ENCODE data around the gene FRZB.
"Not testable (repeated sequence)": the region's sequence is repeated elsewhere in the genome, so short reads cannot be mapped to it uniquely, and the experiment has no call there.

FRZB gene

DNA sequence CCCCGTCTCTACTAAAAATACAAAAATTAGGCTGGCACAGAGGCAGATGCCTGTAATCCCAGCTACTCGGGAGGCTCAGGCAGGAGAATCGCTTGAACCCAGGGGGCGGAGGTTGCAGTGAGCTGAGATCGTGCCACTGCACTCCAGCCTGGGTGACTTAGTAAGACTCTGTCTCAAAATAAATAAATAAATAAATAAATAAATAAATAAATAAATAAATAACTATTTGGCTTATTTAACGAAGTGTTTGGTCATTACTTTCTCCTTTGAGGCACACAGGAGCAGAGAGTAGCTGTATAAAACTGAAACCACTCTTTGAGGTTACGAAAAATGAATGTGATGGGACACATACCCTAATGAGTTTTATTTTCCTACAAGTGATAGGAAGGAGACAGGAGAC, 26.6 kb upstream of the FRZB start:
- in situ Hi-C loops (cut with HindIII; ENCODE audit: low pct_ligation_motif_present, low pct_unique_long_range_greater_than_20kb, low sequenced_read_pairs); DNase-seq: not testable (repeated sequence)

DNA sequence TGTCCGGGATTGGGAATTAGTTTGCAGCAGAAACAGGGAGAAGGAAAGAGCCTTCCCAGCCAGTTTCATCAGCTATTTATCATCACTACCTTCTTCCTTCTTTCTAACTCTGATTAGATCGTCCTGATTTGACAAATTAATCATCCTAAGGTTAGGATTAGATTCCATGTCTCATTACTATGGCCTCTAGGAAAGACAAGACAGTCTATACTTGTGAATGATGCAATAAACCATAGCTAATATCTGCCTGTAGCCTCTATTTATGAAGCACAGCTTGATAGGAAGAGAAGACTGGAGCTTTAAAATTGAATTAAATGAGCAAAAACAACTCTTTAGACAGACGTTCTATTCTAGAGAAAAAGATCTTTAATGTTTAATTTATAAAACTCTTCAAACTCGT, 25.2 kb upstream of the FRZB start:
- in situ Hi-C loops (cut with HindIII; ENCODE audit: low pct_ligation_motif_present, low pct_unique_long_range_greater_than_20kb, low sequenced_read_pairs), result no loop called here
- no peak for DNase-seq

DNA sequence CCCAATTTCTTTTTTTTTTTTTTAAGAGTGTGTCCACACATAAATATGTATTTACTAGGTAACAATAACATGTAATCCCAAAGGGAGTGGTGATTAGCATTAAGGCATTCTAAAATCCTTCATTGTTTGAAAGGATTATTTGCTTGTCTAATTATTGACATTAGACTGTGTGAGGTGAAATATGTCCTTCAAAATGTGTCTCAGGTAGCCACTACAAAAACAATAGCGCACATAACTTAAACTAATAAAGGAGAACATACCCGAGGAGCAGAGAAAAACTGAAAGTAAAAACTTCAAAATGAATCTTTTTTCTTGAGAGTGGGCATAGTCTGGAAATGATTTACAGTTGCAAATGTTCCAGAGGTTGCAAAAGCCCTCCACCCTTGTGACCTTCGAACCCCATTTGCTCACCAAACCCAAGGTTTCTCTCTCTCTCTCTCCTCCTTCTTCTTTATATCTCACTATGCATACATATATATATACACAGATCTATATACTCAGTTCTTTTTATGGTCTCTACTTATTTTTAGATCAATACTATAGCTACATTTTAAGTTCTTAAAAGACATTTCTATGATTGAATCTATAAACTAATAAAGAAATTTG, 24.4 kb upstream of the FRZB start:
- in situ Hi-C loops (cut with HindIII; ENCODE audit: low pct_ligation_motif_present, low pct_unique_long_range_greater_than_20kb, low sequenced_read_pairs), result no loop called here
- DNase-seq, result no peak

DNA sequence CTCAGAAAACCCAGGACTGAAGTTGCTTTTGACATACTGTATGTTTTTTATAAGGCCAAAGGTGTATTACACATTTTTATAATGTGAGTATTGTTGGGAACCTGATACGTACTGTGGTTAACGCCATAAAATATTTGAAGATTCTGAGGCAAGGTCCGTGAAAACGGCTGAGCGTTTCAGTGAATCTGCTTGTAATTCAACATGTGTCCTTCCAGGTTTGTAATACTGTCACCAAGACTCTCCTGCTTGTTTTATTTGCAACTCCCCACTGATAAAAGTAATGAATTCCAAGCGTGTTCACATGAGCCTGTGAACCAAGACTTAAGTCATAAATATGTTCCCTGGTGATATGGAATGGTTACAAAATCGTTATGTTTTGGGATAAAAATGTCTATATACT, 23.9 kb upstream of the FRZB start:
- in situ Hi-C loops (cut with HindIII; ENCODE audit: low pct_ligation_motif_present, low pct_unique_long_range_greater_than_20kb, low sequenced_read_pairs), result no loop called here
- no peak for DNase-seq

DNA sequence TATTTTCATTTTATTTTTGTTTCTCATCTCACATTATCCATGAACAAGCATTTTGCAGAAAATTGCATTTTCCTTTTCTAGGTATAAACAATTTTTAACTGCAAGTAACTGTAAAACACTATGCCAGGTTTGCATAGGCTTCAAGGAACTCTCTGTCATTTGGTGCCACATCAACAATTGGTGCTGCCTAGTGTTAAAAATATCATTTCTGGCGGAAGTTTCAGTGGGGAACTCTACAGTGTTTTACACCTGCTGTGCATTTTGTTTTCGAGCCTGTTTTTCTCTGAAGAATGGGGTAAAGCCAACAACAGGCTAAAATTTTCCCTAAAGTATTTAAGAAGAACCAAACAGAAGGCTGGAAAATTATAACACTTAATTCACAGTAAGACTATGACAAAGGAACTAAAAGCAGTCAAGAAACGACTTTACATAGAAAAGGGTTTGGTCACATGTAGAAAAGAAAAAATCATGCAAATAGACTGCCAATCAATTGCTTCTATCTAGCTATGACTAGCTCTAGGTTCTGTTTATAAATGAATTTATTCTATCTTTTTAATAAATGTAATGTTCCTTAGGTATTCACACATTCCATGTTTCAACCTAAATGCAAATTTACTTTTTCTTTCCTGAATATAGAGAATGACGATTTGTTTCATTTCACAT, 21.4 kb upstream of the FRZB start:
- in situ Hi-C loops (cut with HindIII; ENCODE audit: low pct_ligation_motif_present, low pct_unique_long_range_greater_than_20kb, low sequenced_read_pairs), result no loop called here
- no peak for DNase-seq

DNA sequence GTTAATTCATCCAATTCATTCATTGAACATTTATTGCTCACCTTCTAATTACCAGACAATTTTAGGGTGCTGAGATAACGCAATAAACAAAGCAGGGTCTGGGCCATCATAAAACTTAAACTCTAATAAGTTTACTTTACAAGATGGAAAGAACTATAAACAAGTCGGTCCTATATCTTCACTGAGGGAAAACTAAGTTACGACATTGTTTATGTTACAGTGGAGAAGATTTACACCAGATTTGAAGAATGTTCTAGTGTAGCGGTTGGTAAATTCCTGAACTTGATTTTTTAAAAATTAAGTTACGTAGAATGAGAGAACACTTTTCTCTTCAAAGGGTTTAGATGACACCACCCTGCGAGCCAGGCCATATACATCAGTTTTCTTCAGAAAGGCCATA, 20.7 kb upstream of the FRZB start:
- no peak for DNase-seq
- in situ Hi-C loops (cut with HindIII; ENCODE audit: low pct_ligation_motif_present, low pct_unique_long_range_greater_than_20kb, low sequenced_read_pairs), result no loop called here

DNA sequence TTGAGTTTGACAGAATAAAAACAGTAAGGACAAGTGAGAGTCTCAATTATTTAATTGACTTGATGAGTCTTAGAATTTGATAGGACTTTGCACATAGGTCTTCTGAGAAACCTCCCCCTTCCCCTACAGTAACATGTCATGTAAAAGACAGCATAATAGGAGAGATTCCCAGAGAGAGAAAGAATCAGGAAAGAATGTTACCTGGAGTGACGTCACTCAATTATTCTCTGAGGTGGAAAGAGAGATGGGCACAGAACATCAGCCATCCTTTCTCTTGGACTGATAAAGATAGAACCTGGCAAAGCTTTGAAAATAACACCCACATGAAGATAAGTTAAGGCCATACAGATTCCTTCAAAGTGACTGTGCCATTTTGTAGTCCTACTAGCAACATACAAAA, 19.3 kb upstream of the FRZB start:
- no peak for DNase-seq

DNA sequence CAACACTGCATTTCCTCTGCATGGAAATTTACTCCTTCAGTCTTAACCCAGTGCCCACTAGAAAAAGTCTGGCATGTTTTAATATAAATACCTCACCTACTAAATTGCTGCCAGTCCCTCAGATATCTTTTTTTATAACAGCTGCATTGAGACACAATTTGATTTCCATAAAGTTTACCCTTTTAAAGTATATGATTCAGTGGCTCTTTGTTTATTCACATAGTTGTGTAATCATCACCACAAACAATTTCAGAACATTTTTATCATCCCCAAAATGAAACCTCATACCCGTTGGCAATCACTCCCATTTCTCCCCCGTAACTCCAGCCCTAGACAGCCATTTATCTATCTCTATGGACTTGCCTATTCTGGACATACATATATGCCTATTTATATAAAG, 17.0 kb upstream of the FRZB start:
- DNase-seq, result no peak
- in situ Hi-C loops (cut with HindIII; ENCODE audit: low pct_ligation_motif_present, low pct_unique_long_range_greater_than_20kb, low sequenced_read_pairs), result no loop called here

More for the DNA sequence above, 19.3 kb upstream of the FRZB start:
- in situ Hi-C loops (cut with HindIII; ENCODE audit: low pct_ligation_motif_present, low pct_unique_long_range_greater_than_20kb, low sequenced_read_pairs), result no loop called here

DNA sequence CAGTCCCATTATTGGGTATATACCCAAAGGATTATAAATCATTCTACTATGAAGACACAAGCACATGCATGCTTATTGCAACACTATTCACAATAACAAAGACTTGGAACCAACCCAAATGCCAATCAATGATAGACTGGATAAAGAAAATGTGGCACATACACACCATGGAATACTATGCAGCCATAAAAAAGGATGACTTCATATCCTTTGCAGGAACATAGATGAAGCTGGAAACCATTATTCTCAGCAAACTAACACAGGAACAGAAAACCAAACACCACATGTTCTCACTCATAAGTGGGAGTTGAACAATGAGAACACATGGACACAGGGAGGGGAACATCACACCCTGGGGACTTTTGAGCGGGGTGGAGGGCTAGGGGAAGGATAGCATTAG, 13.7 kb upstream of the FRZB start:
- in situ Hi-C loops (cut with HindIII; ENCODE audit: low pct_ligation_motif_present, low pct_unique_long_range_greater_than_20kb, low sequenced_read_pairs), result not testable (repeated sequence)

DNA sequence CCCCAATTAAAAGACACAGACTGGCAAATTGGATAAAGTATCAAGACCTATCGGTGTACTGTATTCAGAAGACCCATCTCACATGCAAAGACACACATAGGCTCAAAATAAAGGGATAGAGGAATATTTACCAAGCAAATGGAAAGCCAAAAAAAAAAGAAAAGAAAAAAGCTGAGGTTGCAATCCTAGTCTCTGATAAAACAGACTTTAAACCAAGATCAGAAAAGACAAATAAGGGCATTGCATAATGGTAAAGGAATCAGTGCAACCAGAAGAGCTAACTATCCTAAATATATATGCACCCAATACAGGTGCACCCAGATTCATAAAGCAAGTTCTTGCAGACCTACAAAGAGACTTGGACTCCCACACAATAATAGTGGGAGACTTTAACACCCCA, 10.2 kb upstream of the FRZB start:
- DNase-seq; in situ Hi-C loops (cut with HindIII; ENCODE audit: low pct_ligation_motif_present, low pct_unique_long_range_greater_than_20kb, low sequenced_read_pairs): not testable (repeated sequence)

More for the DNA sequence above, 13.7 kb upstream of the FRZB start:
- DNase-seq, result not testable (repeated sequence)

DNA sequence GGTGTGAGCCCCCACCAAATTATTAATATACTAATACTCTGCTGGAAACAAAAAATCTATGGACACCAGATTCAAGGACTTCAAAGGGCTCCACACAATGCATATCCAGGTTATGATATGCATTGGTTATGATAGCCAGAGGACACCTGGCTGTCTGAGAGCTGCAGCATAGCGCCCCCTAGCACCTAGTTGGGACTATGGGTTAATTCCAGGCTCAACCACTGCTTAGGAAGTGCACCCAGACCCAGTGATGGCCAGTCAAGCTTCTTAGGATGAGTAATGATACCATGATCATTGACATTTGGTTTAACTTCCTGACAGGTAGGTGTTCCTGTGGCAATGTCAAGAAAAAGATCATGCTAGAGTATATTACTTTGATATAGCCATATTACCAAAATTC, 3.8 kb upstream of the FRZB start:
- in situ Hi-C loops (cut with HindIII; ENCODE audit: low pct_ligation_motif_present, low pct_unique_long_range_greater_than_20kb, low sequenced_read_pairs), result no loop called here
- DNase-seq, result peak; percentile 61

DNA sequence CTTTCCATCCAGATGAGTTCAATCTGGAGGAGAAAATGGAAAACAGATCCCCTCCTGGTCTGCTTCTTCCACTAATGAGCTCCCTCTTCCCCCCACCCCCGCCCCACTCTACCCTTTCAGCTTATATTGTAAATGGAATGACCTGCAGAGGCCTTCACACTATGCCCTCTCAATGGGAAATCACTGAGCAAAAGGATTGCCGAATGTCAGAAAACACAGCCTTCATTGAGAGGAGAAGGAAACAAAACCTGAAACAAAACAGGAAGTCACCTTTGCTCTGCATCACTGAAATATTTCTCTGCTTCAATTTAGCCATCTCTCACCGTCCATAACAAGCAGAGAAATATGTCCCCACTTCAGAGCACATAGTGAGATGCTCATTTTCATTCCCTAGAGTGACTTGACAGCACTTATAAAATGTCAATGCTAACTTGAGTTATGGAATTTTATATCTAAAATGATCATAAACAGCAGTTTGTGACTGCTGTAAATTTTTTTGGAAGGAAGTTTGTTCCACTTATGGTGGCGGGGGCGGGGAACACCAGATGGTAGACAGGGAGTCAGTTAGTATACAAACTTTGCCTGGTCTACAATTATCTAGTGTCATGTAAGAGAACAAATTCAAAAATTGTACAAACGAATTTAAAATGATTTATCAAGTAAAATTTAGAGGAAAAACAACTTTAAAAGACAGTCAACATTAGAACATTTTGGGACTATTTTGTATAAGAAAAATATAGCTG, 1.8 kb upstream of the FRZB start:
- in situ Hi-C loops (cut with HindIII; ENCODE audit: low pct_ligation_motif_present, low pct_unique_long_range_greater_than_20kb, low sequenced_read_pairs), result no loop called here
- no peak for DNase-seq

DNA sequence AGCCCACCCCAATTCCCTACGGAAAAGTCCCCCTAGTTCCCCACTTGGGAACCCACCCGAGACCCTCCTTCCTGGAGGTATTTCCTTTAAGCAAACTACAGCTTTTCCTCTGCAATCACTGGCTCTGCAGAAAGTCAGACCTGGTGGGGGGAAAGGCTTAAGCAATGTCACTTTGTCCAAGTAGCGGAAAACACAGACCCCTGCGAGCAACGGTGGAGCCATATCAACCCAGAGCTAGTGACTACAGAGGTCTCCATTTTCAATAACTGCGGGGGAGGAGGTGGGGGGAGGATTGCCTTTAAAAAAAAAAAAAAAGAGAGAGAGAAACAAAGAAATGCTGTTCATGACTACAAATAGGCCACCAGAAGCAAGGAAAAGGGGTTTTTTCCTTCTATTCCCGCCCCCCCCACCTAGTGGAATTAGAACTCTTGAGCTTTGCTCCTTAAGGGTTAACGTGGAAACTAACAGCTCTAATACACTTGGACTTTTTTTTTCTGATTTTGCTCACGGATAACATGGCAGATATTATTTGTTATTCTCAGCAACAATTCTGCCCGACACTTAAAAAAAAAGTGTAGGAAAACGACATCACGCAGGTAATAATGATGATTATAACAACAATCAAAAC, 1.1 kb upstream of the FRZB start:
- in situ Hi-C loops (cut with HindIII; ENCODE audit: low pct_ligation_motif_present, low pct_unique_long_range_greater_than_20kb, low sequenced_read_pairs), result no loop called here

DNA sequence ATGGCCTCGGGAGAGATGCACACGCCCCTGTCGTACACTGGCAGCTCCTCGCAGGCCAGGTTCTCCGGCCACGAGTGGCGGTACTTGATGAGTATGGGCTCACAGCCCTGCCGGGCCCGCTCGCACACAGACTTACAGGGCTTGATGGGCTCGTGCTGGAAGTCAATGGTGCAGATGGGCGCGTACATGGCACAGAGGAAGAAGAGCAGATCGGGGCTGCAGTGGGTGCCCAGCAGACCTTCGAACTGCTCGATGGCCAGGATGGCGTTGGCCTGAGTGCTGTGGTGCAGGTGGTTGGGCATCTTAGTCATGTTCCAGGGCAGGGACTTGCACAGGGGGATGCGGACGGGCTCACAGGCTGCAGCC, 359 bp downstream of the FRZB start:
- no peak for DNase-seq
- in situ Hi-C loops (cut with HindIII; ENCODE audit: low pct_ligation_motif_present, low pct_unique_long_range_greater_than_20kb, low sequenced_read_pairs), result no loop called here

More for the DNA sequence above, 1.1 kb upstream of the FRZB start:
- no peak for DNase-seq

DNA sequence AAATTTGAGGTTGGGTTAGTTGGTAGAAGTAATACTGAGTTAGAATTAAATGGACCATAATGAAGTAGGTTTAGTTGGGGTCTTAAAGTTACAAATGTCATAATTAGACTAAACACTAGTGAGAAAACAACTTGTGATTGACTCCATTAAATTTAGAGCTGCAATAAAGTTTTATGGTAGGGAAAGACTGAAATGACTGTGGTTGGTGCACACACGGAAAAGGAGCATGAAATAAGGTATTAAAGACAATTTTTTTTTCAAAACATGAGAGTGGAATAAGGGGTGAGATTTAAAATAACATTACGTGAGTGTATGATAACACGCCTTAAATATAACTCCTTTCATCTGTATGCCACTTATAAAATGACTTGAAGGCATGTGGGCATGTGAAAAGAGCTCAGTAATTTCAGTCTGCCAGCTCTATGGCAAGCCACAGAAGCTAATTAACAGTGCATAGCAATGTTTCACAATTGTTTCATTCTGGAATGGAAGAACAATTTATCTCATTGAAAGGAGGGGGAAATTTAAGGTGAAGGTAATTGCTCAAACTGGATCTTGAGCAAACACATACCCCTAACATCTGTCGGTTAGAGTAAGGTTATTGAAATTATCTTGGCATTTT, 1.4 kb downstream of the FRZB start:
- no peak for DNase-seq
- in situ Hi-C loops (cut with HindIII; ENCODE audit: low pct_ligation_motif_present, low pct_unique_long_range_greater_than_20kb, low sequenced_read_pairs), result no loop called here

DNA sequence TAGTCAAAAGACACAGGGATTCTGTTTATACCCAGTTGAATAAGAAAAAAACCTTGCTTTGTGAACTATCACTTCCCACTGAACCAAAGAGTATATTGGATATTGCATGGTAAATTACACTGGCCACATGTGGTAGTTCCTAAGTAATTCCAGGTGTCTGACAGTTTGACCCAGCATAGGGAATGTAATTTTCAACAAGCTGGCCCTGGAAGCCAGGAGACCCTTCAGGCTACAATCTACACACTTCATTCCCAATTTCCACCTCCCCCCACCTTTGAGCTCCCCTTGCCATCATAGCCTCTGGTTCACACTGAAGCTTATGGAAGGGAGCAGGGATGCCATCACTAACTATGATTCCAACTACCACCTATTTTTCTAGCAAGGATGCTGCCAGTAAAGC, 2.8 kb downstream of the FRZB start:
- no peak for DNase-seq

DNA sequence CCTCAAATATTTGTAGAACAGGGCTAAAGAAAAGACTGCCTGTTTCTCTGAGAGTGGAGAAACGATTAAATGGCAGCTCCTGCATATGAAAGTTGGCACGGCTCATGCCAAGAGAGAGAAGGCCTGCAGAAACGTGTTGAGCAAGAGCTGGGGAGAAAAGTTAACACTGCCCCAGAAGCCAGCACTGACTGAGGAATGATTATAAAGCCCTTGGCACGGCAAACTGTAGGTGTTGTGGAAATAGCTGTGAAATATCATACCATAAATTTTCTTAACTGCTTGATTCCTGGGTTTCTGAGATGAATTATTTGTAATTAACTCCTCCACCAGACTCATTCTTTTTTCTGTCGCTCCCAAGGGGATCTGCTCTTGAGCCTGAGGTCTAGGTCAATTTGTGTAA, 4.3 kb downstream of the FRZB start:
- DNase-seq, result no peak
- in situ Hi-C loops (cut with HindIII; ENCODE audit: low pct_ligation_motif_present, low pct_unique_long_range_greater_than_20kb, low sequenced_read_pairs), result no loop called here

More for the DNA sequence above, 2.8 kb downstream of the FRZB start:
- in situ Hi-C loops (cut with HindIII; ENCODE audit: low pct_ligation_motif_present, low pct_unique_long_range_greater_than_20kb, low sequenced_read_pairs), result no loop called here

DNA sequence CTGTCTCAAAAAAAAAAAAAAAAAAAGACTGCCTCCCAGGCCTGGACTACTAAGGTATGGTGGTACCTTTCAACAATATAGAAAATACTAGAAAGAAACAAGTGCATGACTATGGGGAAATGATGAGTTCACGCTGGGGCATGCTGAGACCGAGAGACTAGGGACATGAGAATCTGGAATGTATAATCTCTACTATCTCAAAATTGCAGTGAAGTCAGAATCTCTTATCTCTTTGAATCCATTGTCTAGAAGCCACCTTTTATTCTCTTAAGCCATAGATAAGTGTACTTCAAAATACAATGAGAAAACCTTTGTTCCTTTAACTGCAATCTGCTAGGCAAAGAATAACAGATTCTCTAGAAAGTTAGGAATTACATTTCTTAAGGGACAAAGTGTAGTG, 5.6 kb downstream of the FRZB start:
- no peak for DNase-seq
- in situ Hi-C loops (cut with HindIII; ENCODE audit: low pct_ligation_motif_present, low pct_unique_long_range_greater_than_20kb, low sequenced_read_pairs), result no loop called here

DNA sequence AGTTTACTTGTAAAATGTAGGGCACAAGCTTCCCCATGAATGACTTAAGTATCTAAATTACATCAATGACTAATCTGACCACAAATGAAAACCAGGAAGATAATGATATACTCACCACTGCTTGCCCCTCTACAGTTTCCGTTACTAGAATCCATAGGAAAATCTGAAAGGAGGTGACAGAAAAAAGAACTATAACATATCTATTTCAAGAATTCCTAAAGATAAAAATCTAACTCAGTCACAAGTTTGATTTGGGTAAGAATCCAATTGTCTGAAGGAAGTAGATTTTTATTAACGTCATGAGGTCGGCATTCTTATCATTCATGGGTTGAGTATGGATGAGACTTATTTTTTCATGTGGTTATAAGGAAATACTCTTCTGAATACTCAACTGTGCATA, 7.8 kb downstream of the FRZB start:
- in situ Hi-C loops (cut with HindIII; ENCODE audit: low pct_ligation_motif_present, low pct_unique_long_range_greater_than_20kb, low sequenced_read_pairs), result no loop called here
- no peak for DNase-seq
